ENCODE data around the gene EPHA5. TPM values are rescaled to one million over a fixed set of nuclear protein-coding genes. Genes with fewer than 3 reads are reported as not detected.
"Not testable (repeated sequence)": the region's sequence is repeated elsewhere in the genome, so short reads cannot be mapped to it uniquely, and the experiment has no call there.

The EPHA5 gene
- total RNA-seq, 1 donor: 0.43 TPM

DNA sequence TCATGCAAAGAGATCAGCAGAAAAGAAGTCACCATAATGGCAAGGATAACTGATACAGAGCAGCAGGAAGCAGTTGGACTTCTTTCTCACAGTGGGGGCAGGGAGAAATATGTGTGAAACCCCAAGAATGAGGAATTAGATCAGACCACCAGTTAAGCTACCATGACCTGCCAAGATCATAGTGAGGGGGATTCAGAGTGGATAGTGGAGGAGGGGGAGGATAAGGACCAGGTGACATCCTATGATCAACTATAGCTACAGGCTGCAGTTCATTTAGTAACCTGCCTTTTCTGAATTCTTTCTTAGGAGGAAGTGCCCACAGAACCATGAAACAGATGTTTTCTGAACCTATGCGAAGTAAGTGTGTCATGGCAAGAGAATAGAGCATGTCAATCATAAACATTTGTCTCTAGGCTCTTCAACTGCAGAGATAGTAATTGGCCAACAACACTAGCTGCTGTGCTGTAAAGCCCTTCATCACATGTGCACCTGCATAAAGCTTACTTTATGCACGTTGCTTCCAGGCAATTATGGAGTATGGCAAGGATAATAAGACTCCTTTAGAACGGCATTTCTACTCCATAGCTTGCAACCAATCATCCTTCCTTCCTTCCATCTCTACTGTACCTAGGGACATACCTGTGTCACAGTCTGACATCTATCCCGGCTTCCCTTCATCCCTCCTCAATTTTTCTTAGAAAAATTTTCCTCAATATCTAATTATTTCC is 329.7 kb downstream of the EPHA5 start:
- H3K4me3 ChIP-seq (ENCODE audit: low read depth, low read length): no peak overlapping the region
- no peak for DNase-seq (ENCODE audit: low read depth)
- TF ChIP-seq, protein P1, sequence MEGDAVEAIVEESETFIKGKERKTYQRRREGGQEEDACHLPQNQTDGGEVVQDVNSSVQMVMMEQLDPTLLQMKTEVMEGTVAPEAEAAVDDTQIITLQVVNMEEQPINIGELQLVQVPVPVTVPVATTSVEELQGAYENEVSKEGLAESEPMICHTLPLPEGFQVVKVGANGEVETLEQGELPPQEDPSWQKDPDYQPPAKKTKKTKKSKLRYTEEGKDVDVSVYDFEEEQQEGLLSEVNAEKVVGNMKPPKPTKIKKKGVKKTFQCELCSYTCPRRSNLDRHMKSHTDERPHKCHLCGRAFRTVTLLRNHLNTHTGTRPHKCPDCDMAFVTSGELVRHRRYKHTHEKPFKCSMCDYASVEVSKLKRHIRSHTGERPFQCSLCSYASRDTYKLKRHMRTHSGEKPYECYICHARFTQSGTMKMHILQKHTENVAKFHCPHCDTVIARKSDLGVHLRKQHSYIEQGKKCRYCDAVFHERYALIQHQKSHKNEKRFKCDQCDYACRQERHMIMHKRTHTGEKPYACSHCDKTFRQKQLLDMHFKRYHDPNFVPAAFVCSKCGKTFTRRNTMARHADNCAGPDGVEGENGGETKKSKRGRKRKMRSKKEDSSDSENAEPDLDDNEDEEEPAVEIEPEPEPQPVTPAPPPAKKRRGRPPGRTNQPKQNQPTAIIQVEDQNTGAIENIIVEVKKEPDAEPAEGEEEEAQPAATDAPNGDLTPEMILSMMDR (IDR thresholded peaks at IDR 0.05; ENCODE audit: insufficient read depth, low read depth, low read length): no peak

DNA sequence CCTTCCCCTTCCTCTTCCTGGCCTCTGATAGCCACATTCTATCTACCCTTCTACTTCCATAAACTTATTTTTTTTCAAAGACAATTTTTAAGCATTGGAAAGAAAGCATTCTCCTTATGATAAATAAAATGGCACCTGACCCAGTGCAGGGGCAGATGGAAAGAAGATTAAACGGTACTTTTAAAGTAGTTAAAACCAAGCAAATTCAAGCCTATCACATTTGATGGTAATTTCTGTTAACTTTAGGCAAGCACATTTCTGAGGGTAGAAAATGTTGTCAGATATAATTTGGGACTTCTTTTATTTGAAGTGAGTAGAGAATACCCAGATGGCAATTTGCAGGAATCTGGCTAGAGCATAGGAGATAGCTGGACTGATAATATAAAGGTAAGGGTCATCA is 332.9 kb downstream of the EPHA5 start:
- TF ChIP-seq, protein P1 (IDR thresholded peaks at IDR 0.05; ENCODE audit: insufficient read depth, low read depth, low read length): no peak
- H3K4me3 ChIP-seq (ENCODE audit: low read depth, low read length): no peak overlapping the region
- DNase-seq (ENCODE audit: low read depth): no peak

DNA sequence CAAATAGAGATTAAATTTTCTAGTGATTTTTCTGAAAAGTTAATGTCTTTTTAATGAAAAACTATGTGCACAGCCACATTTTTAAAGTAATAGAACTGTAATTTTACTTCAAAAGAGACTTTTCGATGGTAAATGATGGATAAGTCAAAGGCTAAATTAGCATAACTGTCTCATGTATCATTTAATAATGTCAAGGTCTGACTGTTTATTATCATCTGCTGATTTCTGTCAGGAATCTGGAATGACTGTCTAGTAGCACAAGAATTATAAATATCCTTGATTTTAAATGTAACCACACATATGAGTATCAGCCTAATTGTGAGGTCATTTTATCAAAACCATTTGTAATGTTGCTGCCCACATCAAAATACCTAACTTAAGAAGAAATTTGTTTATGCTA is 333.8 kb downstream of the EPHA5 start:
- TF ChIP-seq, protein P1 (IDR thresholded peaks at IDR 0.05; ENCODE audit: insufficient read depth, low read depth, low read length): no peak
- H3K4me3 ChIP-seq (ENCODE audit: low read depth, low read length): no peak overlapping the region
- no peak for DNase-seq (ENCODE audit: low read depth)

DNA sequence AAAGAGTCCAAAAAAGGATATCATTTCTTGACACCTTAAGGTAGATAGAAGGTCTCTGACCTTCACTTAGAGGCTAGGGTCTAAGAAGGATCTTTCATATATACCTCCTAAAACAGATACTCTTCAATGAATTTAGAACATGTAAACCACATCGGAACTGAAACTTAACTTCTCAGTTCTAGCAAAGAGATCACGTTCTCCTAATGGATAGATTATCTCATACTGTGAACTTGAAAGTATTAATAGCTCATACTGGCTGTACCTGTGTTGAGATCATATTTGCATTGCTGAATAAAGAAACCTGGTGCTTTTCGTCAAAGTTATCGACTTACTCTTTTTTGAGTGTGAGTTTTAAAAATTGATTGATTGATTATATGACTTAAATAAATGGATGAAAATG is 353.8 kb downstream of the EPHA5 start:
- DNase-seq (ENCODE audit: low read depth): no peak
- TF ChIP-seq, protein P1 (IDR thresholded peaks at IDR 0.05; ENCODE audit: insufficient read depth, low read depth, low read length): no peak
- H3K4me3 ChIP-seq (ENCODE audit: low read depth, low read length): no peak overlapping the region

DNA sequence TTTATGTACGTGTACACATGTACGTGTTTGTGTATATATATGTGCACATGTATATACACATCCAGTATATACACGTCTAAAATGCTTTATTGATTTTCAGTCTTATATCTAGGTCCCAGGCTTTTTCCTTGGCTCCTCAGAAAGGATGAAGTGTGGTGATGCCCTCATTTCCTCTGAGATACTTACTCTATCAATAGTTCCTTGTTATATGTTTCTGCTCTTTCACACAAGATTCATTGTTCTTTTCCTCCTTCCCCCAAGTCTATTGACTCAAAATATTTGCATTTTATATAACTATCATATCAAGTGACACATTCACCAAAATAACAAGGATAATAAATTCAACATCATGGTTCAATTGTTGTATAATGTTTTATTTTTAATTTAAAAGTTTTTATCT is 359.2 kb downstream of the EPHA5 start:
- no peak overlapping the region for H3K4me3 ChIP-seq (ENCODE audit: low read depth, low read length)
- TF ChIP-seq, protein P1 (IDR thresholded peaks at IDR 0.05; ENCODE audit: insufficient read depth, low read depth, low read length): no peak
- DNase-seq (ENCODE audit: low read depth): no peak

DNA sequence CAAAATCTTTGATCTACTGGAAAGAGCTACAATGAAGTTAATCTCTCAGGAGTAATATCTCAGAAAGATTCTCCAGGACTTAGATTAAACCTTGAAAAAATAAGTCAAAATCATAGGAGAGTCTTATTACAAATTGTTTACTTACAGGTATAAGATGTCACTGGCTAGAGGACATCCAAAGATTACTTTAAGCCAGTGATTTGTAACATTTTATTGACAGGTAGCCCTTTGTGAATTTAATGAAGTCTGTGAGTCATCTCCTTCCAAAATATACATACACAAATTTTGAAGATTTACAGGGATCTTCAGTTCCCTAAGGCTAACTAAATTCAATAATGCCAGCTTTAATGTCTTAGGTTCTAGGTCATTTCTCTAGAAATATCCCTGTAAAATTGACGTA is 359.7 kb downstream of the EPHA5 start:
- DNase-seq (ENCODE audit: low read depth): no peak
- TF ChIP-seq, protein P1 (IDR thresholded peaks at IDR 0.05; ENCODE audit: insufficient read depth, low read depth, low read length): no peak
- H3K4me3 ChIP-seq (ENCODE audit: low read depth, low read length): no peak overlapping the region

DNA sequence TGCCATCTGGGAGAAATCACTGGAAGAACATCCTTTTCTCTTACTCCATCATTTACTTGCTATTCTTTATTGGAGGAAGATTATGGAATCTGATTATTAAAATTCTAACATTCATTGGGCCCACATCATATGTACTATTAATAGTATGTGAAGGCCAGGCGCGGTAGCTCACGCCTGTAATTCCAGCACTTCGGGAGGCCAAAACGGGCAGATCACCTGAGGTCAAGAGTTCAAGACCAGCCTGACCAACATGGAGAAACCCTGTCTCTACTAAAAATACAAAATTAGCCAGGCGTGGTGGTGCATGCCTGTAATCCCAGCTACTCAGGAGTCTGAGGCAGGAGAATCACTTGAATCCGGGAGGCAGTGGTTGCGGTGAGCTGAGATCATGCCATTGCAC is 361.7 kb downstream of the EPHA5 start:
- not testable (repeated sequence) for DNase-seq (ENCODE audit: low read depth); H3K4me3 ChIP-seq (ENCODE audit: low read depth, low read length)
